CD14-positive monocyte (primary cell): Measurements from ENCODE around the gene ACVR1. TPM values are rescaled to one million over a fixed set of nuclear protein-coding genes. Genes with fewer than 3 reads are reported as not detected.

ENCODE experiments used
- DNase-seq, 3 donors: peaks; one replicate each; pipeline ENCODE4 v3.0.0-alpha.2; 2011 to 2022
- H2AFZ ChIP-seq: 2 replicates; pipeline ENCODE4 v1.6.0; 2012; ENCODE audit warnings: mild to moderate bottlenecking, low read depth, low read length, inconsistent platforms; ENCODE audit not compliant: insufficient read depth, poor library complexity, severe bottlenecking
- H3K27ac ChIP-seq, 2 donors: 1 replicate in 1 of 2; 2 replicates in 1 of 2; pipeline ENCODE4 v1.5.1; 2012 to 2013; ENCODE audit warnings: low read length in 2 of 2, control low read depth in 1 of 2, inconsistent platforms in 1 of 2, low read depth in 1 of 2, mild to moderate bottlenecking in 1 of 2
- H3K27me3 ChIP-seq, 2 donors: one replicate each; pipeline versions ENCODE4 v1.6.0 to v1.6.1; 2011 to 2013; ENCODE audit warnings: low read length in 2 of 2; ENCODE audit not compliant: control insufficient read depth in 2 of 2, insufficient read depth in 2 of 2
- H3K36me3 ChIP-seq, 2 donors: replicated peaks in 1 of 2; 1 replicate in 1 of 2; 2 replicates in 1 of 2; pipeline versions ENCODE4 v1.5.1 to v1.6.1; 2012 to 2013; ENCODE audit warnings: low read length in 2 of 2, control low read depth in 1 of 2, inconsistent platforms in 1 of 2, mild to moderate bottlenecking in 1 of 2; ENCODE audit not compliant: insufficient read depth in 2 of 2, control insufficient read depth in 1 of 2
- H3K4me1 ChIP-seq, 2 donors: 1 replicate in 1 of 2; 2 replicates in 1 of 2; pipeline versions ENCODE4 v1.5.1 to v1.6.1; 2012 to 2013; ENCODE audit warnings: low read length in 2 of 2, control low read depth in 1 of 2, inconsistent platforms in 1 of 2, mild to moderate bottlenecking in 1 of 2, moderate library complexity in 1 of 2; ENCODE audit not compliant: insufficient read depth in 2 of 2, control insufficient read depth in 1 of 2
- H3K4me2 ChIP-seq: replicated peaks from 2 replicates; pipeline ENCODE3; 2012; ENCODE audit warnings: low read length, moderate library complexity, mild to moderate bottlenecking; ENCODE audit not compliant: poor library complexity, severe bottlenecking; ENCODE audit errors: extremely low read depth
- H3K4me3 ChIP-seq, 3 experiments: fragments of 200-600 bp in 1 of 3; sonication (generic) in 1 of 3; replicated peaks in 1 of 3; 1 replicate in 2 of 3; 2 replicates in 1 of 3; pipeline ENCODE4 v1.5.1; 2011 to 2013; ENCODE audit warnings: low read length in 3 of 3, mild to moderate bottlenecking in 3 of 3, control low read depth in 2 of 3, low read depth in 2 of 3, inconsistent platforms in 1 of 3, moderate library complexity in 1 of 3
- H3K79me2 ChIP-seq: 2 replicates; pipeline ENCODE4 v1.6.0; 2012; ENCODE audit warnings: mild to moderate bottlenecking, control low read depth, inconsistent platforms, low read length, moderate library complexity; ENCODE audit not compliant: insufficient read depth
- H3K9ac ChIP-seq: 2 replicates; pipeline ENCODE4 v1.6.0; 2017; ENCODE audit warnings: low read length, mild to moderate bottlenecking; ENCODE audit not compliant: insufficient read depth, poor library complexity, severe bottlenecking
- H3K9me3 ChIP-seq, 2 donors: replicated peaks in 1 of 2; 1 replicate in 1 of 2; 2 replicates in 1 of 2; pipeline versions ENCODE4 v1.5.1 to v1.6.1; 2012 to 2013; ENCODE audit warnings: low read length in 2 of 2, control low read depth in 1 of 2; ENCODE audit not compliant: control insufficient read depth in 1 of 2, insufficient read depth in 1 of 2
- H4K20me1 ChIP-seq: 2 replicates; pipeline ENCODE4 v1.6.0; 2012; ENCODE audit warnings: mild to moderate bottlenecking, low read length, control low read depth, moderate library complexity; ENCODE audit not compliant: insufficient read depth
- H3K27ac Mint-ChIP-seq, 7 donors: one replicate each; pipeline ENCODE4 v1.8.0; 2020; ENCODE audit warnings: mild to moderate bottlenecking in 7 of 7, mixed read lengths in 7 of 7, moderate library complexity in 6 of 7, inconsistent platforms in 2 of 7
- H3K27me3 Mint-ChIP-seq, 3 donors: one replicate each; pipeline ENCODE4 v1.8.0; 2021 to 2022; ENCODE audit warnings: low read depth in 3 of 3, mild to moderate bottlenecking in 3 of 3, mixed read lengths in 3 of 3, moderate library complexity in 3 of 3, inconsistent platforms in 1 of 3
- H3K36me3 Mint-ChIP-seq, 2 donors: one replicate each; pipeline ENCODE4 v1.8.0; 2020; ENCODE audit warnings: mixed read lengths in 2 of 2, inconsistent platforms in 1 of 2, mild to moderate bottlenecking in 1 of 2
- H3K4me1 Mint-ChIP-seq: one replicate; pipeline ENCODE4 v1.8.0; 2020; ENCODE audit warnings: mild to moderate bottlenecking, mixed read lengths
- H3K4me3 Mint-ChIP-seq, 2 donors: one replicate each; pipeline ENCODE4 v1.8.0; 2020; ENCODE audit warnings: mild to moderate bottlenecking in 2 of 2, mixed read lengths in 2 of 2, moderate library complexity in 1 of 2
- H3K9me3 Mint-ChIP-seq, 7 donors: one replicate each; pipeline ENCODE4 v1.8.0; 2020 to 2022; ENCODE audit warnings: mixed read lengths in 7 of 7, mild to moderate bottlenecking in 6 of 7, moderate library complexity in 6 of 7, inconsistent platforms in 2 of 7
- CTCF ChIP-seq: fragments of 200-600 bp; IDR thresholded peaks from one replicate; pipeline ENCODE4 v1.8.0; 2022; ENCODE audit warnings: antibody characterized with exemption, mild to moderate bottlenecking
- intact Hi-C, 2 donors: fragments of 100-400 bp; cut with micrococcal nuclease; formaldehyde crosslinking; loops; one replicate each; pipeline versions ENCODE4 v1.15.0 to v1.15.1; 2023
- polyA plus RNA-seq, 3 donors: library from polyadenylated mRNA; depleted of rRNA in 1 of 3; unstranded in 2 of 3; stranded (reverse) in 1 of 3; fragments of 300-500 nt in 2 of 3; fragments of >200 nt in 1 of 3; fragmentation: Illumina TruSeq in 2 of 3; gene quantifications; 1 replicate in 2 of 3; 2 replicates in 1 of 3; pipeline ENCODE4 v1.2.3, GENCODE V29; 2012 to 2021

The ACVR1 gene
- polyA plus RNA-seq, 3 donors: 2.8 to 13.4 (median 4.9) TPM

- Mint-ChIP-seq H3K4me1 (peaks cover 5% of the 10 kb centered on the region), H3K9me3 (peaks cover 0 to 12% (median 5%) of the 10 kb centered on the region in 7 donors), H3K27ac (no peak overlapping the region), H3K27me3 (peaks cover 0 to 3% (median 2%) of the 10 kb centered on the region in 3 donors), H3K4me3 (no peak overlapping the region), H3K36me3 (no peaks in the 10 kb centered on the region)
- Histone ChIP-seq H3K27me3 (no peaks in the 10 kb centered on the region), H3K4me3 (no peak overlapping the region), H2AFZ (no peak overlapping the region), H3K9me3 (no peaks in the 10 kb centered on the region), H3K9ac (no peak overlapping the region), H3K36me3 (no peaks in the 10 kb centered on the region), H3K4me2 (no peak overlapping the region), H3K79me2 (no peaks in the 10 kb centered on the region), H3K27ac (no peak overlapping the region), H4K20me1 (no peaks in the 10 kb centered on the region), H3K4me1 (no peaks in the 10 kb centered on the region)
- intact Hi-C loops: no loop called here
- no peak for TF ChIP-seq CTCF
- no peak for DNase-seq
Observed at GRCh38 chr2:157911750-157912149, 35.6 kb upstream of the ACVR1 start.

- intact Hi-C loops: no loop called here
- no peaks in the 10 kb centered on the region for H3K36me3 ChIP-seq
- H3K4me2 ChIP-seq: no peak overlapping the region
- no peak for TF ChIP-seq CTCF
- H3K4me1 ChIP-seq: no peaks in the 10 kb centered on the region
- H3K79me2 ChIP-seq: no peaks in the 10 kb centered on the region
- peaks cover 0 to 3% (median 2%) of the 10 kb centered on the region in 3 donors for H3K27me3 Mint-ChIP-seq
- peaks cover 5% of the 10 kb centered on the region for H3K4me1 Mint-ChIP-seq
- H3K9me3 Mint-ChIP-seq: peaks cover 2 to 11% (median 8%) of the 10 kb centered on the region in 7 donors
- DNase-seq: no peak
- no peak overlapping the region for H3K4me3 ChIP-seq
- no peak overlapping the region for H3K27ac ChIP-seq
- no peaks in the 10 kb centered on the region for H3K27me3 ChIP-seq
- no peak overlapping the region for H3K4me3 Mint-ChIP-seq
- H3K9me3 ChIP-seq: no peaks in the 10 kb centered on the region
- H2AFZ ChIP-seq: no peak overlapping the region
- H4K20me1 ChIP-seq: no peaks in the 10 kb centered on the region
- H3K9ac ChIP-seq: no peak overlapping the region
- no peak overlapping the region for H3K27ac Mint-ChIP-seq
- no peaks in the 10 kb centered on the region for H3K36me3 Mint-ChIP-seq
Observed at GRCh38 chr2:157911246-157911645, 35.1 kb upstream of the ACVR1 start.
